NCI-H226 (cell line): ENCODE results near the gene OXGR1.
A peak's percentile ranks its signal among the peaks of the same experiment; 100 is the strongest.
"Not testable (repeated sequence)": the region's sequence is repeated elsewhere in the genome, so short reads cannot be mapped to it uniquely, and the experiment has no call there.

Source experiments
- DNase-seq: peaks from one replicate; pipeline ENCODE4 v3.0.0-alpha.2; 2015

OXGR1 gene

GRCh38 chr13:96994017-96994857, at the start of gene OXGR1:
OXGR1 (minus strand) TSS chr13:96994476; CDS start chr13:96987759, 6,717 bp downstream.
- DNase-seq, result no peak

GRCh38 chr13:97043302-97043701, 49.0 kb upstream of the OXGR1 start:
- peak; percentile 13 for DNase-seq

DNA sequence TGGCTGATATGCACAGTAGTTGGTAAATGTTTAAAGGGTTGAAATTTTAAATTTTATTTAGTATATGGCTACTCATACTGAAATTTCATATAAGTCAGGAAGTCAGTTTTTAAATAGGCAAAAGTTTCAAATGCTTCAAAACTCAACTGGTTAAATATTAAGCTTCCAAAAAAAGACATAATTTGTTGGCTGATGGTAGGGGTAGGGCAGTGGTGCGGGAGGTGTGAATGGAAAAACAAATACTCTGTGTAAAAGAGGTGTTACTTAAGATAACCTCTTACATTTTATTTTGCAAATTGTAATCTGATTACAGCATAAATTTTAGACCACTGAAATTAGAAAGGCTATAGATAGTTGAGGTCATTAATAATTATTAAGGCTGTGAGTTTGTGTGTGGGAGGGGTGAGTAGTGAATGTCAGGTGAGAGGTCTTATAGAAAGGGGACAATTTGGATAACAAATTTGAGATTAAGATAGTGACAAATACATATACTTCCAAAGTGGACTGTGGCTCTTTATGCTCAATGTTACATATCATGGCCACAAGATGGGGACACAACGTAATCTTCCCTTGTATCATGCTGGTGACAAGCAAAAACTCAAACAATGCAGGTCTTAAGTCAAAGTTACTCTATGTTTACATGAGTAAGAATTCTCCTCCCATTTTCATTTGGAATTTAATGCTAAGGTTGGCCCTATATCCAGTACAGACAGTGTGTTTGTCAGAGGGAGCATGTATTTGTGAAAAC, 36.6 kb upstream of the OXGR1 start:
- peak; percentile 24 for DNase-seq

- DNase-seq, result peak; percentile 7
Measured at GRCh38 chr13:97028441-97029299, 34.4 kb upstream of the OXGR1 start.

- DNase-seq, result no peak
Measured at GRCh38 chr13:97027162-97027554, 32.9 kb upstream of the OXGR1 start.

DNA sequence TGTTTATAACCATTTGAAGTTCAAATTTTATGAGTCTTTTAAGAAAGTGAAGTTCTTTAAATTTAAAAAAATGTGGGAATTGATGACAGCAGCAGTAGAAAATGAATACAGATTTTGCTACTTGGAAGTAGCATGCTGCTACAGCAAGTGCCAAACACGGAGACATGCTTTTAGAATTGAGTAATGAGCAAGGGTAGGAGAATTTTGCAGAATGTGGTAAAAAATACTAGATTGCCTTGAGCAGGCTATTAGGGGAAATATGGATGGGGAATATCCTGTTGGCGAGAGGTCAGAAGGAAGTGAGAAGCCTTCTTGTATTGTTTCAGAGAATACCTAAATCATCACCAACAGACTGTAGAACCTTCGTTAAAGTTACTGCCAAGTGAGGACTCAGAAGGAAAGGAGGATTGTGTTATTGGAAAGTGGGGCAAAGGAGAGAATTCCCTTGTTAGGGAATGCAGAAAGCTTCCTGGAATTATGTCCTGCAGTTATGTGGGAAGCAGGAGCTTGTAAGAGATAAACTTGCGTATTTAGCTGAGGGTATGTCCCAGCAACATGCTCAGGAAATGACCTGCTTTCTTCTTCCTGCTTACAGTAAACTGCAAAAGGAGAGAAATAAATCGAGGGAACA, 32.4 kb upstream of the OXGR1 start:
- DNase-seq, result no peak

GRCh38 chr13:97023812-97024211, 29.5 kb upstream of the OXGR1 start:
- DNase-seq, result not testable (repeated sequence)

DNA sequence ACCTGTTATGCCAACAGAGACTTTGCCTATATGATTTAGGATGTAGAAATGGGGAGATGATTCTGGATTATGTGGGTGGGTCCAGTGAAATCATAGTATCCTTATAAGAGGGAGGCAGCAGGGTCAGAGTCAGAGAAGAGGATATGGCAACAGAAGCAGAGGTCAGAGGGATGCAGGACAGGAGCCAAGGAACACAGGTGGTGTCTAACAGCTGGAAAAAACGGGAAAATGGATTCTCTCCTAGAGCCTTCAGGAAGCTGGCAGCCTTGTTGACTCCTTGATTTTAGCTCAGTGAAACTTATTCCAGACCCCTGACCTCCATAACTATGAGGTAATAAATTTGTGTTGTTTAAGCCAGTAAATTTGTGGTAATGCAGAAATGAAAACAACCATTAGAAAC, 28.8 kb upstream of the OXGR1 start:
- DNase-seq, result no peak

DNA sequence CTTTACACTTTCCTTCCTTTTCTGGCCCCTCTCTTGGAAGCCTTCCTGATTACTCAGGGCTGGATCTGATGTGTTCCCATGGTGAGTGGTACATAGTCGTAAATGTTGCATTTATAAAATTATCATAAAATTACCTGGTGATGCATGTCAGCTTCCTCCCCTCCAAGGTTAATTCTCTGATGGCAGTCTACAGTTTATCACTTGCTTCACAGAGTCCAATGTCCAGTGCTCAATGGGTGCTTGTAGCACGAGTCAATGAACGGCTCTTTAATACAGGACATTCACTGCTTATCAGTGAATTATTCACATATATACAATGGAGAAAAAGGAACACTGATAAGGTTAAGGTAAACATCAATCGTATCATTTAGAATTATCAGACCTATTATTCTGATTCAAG, 27.0 kb upstream of the OXGR1 start:
- DNase-seq, result no peak

GRCh38 chr13:97020689-97021240, 26.5 kb upstream of the OXGR1 start:
- no peak for DNase-seq

GRCh38 chr13:97020194-97020593, 25.9 kb upstream of the OXGR1 start:
- DNase-seq, result no peak

DNA sequence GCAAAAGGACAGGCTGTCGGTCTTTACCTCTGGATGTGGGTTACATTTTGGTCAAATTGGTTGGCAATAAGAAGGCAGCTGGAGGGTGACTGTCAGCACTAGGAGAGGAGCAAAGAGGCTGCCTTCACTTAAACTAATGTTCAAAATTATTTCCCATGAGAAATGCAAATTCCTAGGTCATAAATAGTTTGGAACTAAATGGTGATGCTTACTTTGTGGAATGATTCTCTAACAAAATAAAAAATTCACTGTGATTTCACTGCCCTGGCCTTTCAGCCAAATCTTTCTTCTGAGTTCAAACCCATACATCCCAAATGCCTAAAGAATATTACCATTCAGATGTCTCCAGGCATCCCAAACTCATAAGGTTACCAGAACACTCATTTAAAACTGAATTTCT, 25.0 kb upstream of the OXGR1 start:
- no peak for DNase-seq

- DNase-seq, result peak; percentile 41
Measured at GRCh38 chr13:97018029-97018819, 23.9 kb upstream of the OXGR1 start.

DNA sequence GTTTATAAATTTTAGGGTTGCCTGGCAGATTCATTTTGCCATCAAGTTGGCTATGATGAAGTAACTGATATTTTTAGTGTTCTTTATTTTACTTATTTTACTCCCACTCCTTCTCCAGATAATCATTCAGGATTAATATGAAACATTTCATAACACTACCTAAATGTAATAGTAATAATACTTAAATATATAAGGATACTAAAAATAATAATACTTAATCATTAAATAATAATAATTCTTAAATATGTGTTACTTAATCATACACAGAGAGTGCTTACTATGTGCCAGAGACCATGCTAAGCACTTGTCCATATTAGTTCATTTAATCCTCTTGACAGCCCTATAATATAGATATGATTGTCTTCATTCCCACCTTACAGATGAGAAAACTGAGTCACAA, 23.0 kb upstream of the OXGR1 start:
- no peak for DNase-seq

GRCh38 chr13:97015661-97016350, 21.5 kb upstream of the OXGR1 start:
- no peak for DNase-seq

GRCh38 chr13:97012251-97013048, 18.2 kb upstream of the OXGR1 start:
- no peak for DNase-seq

DNA sequence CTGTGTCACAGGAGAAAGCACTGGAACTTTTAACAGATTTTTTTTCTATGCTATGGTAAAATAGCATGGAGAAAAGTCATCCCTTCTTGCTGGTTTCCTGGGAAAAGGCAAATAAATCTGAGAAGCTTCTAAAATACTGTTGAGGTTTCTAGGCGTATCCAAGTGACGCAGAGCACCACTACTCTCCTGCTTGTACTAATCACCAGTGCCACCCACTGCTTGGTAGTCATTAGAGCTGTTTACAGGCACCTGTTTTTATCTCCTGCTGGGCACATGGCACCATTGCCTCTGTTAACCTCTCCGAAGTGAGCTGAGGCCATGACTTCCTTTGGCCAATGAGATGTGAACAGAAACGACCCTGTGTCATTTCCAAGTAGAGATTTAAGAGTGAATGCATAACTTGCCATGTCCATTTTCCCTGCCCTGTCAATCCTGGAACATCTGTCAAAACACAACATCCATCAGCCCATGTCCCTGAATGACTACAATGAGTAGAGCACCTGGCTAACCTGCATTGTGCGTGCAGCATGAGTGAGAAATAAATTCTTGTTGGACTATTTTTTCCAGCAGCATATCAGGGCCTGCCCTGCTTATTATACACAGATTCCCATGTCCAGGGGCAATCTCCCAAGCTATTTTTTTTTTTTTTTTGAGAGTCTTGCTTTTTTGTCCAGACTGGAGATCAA, 17.3 kb upstream of the OXGR1 start:
- no peak for DNase-seq

- no peak for DNase-seq
Measured at GRCh38 chr13:97008643-97009042, 14.4 kb upstream of the OXGR1 start.

DNA sequence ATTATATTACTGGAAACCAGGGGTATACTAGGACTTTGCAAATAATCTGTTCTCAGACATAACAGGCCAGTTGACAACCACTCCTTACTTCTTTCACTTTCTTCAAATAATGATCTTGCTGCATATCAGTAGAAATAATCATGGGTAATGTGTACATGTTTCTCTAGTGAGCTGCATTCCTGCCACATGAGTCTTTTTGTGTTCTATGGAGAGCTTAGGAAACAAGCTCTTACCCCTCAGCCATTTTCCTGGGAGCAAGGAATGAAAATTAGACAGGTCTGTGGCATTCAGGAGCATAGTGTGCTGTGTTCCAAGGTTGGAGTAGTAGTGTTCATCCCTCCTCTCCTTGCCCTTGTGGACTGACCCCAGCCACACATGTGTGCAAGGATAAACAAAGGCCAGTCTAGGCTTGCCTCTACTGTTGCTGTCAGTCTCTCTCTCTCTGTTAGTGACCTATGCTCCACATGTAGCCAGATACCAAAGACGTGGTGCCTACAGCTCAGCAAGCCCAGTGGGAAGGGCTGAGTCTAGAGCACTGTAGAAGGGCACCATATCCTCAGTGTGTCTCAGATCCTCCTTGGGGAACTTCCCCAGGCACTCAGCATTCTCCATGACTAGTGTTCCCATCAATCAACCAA, 11.5 kb upstream of the OXGR1 start:
- DNase-seq, result peak; percentile 70
